Mesenchymal stem cell (in vitro differentiated cells and primary cell): ENCODE results near the gene PLCB1.

Experiments used
- DNase-seq: peaks from one replicate; pipeline ENCODE4 v3.0.0-alpha.2; 2013
- H2AFZ ChIP-seq: one replicate; pipeline ENCODE4 v1.6.1; 2013; ENCODE audit warnings: low read depth, mild to moderate bottlenecking, control low read depth, inconsistent platforms, low read length, moderate library complexity
- H2AK5ac ChIP-seq: 2 replicates; pipeline ENCODE4 v1.6.1; 2013; ENCODE audit warnings: low read length, moderate library complexity, mild to moderate bottlenecking, inconsistent platforms; ENCODE audit not compliant: severe bottlenecking
- H2BK120ac ChIP-seq: one replicate; pipeline ENCODE4 v1.6.1; 2013; ENCODE audit warnings: low read depth, mild to moderate bottlenecking, inconsistent platforms, low read length, moderate library complexity
- H2BK12ac ChIP-seq, 2 experiments: one replicate each; pipeline ENCODE4 v1.6.1; 2013; ENCODE audit warnings: inconsistent platforms in 2 of 2, low read length in 2 of 2, mild to moderate bottlenecking in 2 of 2, moderate library complexity in 2 of 2, control low read depth in 1 of 2
- H2BK15ac ChIP-seq: one replicate; pipeline ENCODE4 v1.6.1; 2013; ENCODE audit warnings: mild to moderate bottlenecking, low read depth, inconsistent platforms; ENCODE audit not compliant: poor library complexity, severe bottlenecking
- H2BK5ac ChIP-seq: 2 replicates; pipeline ENCODE4 v1.6.1; 2013; ENCODE audit warnings: low read depth, mild to moderate bottlenecking, low read length, control low read depth, inconsistent platforms; ENCODE audit not compliant: poor library complexity, severe bottlenecking
- H3K14ac ChIP-seq, 2 experiments: one replicate each; pipeline ENCODE4 v1.6.1; 2013; ENCODE audit warnings: inconsistent platforms in 2 of 2, low read length in 2 of 2, control low read depth in 1 of 2, mild to moderate bottlenecking in 1 of 2, moderate library complexity in 1 of 2
- H3K18ac ChIP-seq, 2 experiments: one replicate each; pipeline ENCODE4 v1.6.1; 2013; ENCODE audit warnings: inconsistent platforms in 2 of 2, low read length in 2 of 2, control low read depth in 1 of 2, low read depth in 1 of 2, mild to moderate bottlenecking in 1 of 2
- H3K23ac ChIP-seq, 2 experiments: one replicate each; pipeline ENCODE4 v1.6.1; 2013; ENCODE audit warnings: inconsistent platforms in 2 of 2, low read length in 2 of 2, mild to moderate bottlenecking in 2 of 2, moderate library complexity in 2 of 2, control low read depth in 1 of 2
- H3K27ac ChIP-seq: 2 replicates; pipeline ENCODE4 v1.5.1; 2013; ENCODE audit warnings: mild to moderate bottlenecking, moderate library complexity, low read length, control low read depth, inconsistent platforms; ENCODE audit not compliant: poor library complexity, severe bottlenecking
- H3K27me3 ChIP-seq, 2 experiments: 2 replicates each; pipeline versions ENCODE4 v1.6.1 to v1.7.0; 2013; ENCODE audit warnings: low read length in 2 of 2, mild to moderate bottlenecking in 2 of 2, moderate library complexity in 2 of 2, control low read depth in 1 of 2, inconsistent platforms in 1 of 2; ENCODE audit not compliant: control insufficient read depth in 1 of 2, insufficient read depth in 1 of 2
- H3K36me3 ChIP-seq, 2 experiments: 2 replicates each; pipeline versions ENCODE4 v1.6.1 to v1.7.0; 2013; ENCODE audit warnings: low read length in 2 of 2, control low read depth in 1 of 2, inconsistent platforms in 1 of 2, low read depth in 1 of 2, mild to moderate bottlenecking in 1 of 2; ENCODE audit not compliant: insufficient read depth in 2 of 2, control insufficient read depth in 1 of 2
- H3K4ac ChIP-seq, 2 experiments: one replicate each; pipeline ENCODE4 v1.6.1; 2013; ENCODE audit warnings: inconsistent platforms in 2 of 2, low read length in 2 of 2, mild to moderate bottlenecking in 2 of 2, moderate library complexity in 2 of 2, control low read depth in 1 of 2, low read depth in 1 of 2
- H3K4me1 ChIP-seq: 2 replicates; pipeline ENCODE4 v1.6.1; 2013; ENCODE audit warnings: low read depth, low read length, control low read depth; ENCODE audit not compliant: control insufficient read depth, insufficient read depth
- H3K4me2 ChIP-seq: 2 replicates; pipeline ENCODE4 v1.6.1; 2013; ENCODE audit warnings: low read length, mild to moderate bottlenecking, inconsistent platforms; ENCODE audit not compliant: poor library complexity, severe bottlenecking
- H3K4me3 ChIP-seq, 2 experiments: 2 replicates each; pipeline versions ENCODE4 v1.5.1 to v1.7.0; 2013; ENCODE audit warnings: low read length in 2 of 2, mild to moderate bottlenecking in 2 of 2, control low read depth in 1 of 2, low read depth in 1 of 2; ENCODE audit not compliant: insufficient read depth in 1 of 2
- H3K79me1 ChIP-seq: replicated peaks from 2 replicates; pipeline ENCODE4 v1.6.1; 2013; ENCODE audit warnings: mild to moderate bottlenecking, control low read depth, low read length, inconsistent platforms; ENCODE audit not compliant: poor library complexity, severe bottlenecking
- H3K9ac ChIP-seq: 2 replicates; pipeline ENCODE4 v1.7.0; 2013; ENCODE audit warnings: mild to moderate bottlenecking, low read length, moderate library complexity
- H3K9me3 ChIP-seq: 2 replicates; pipeline ENCODE4 v1.7.0; 2013; ENCODE audit warnings: mild to moderate bottlenecking, low read length; ENCODE audit not compliant: control insufficient read depth
- H4K8ac ChIP-seq: one replicate; pipeline ENCODE4 v1.6.1; 2013; ENCODE audit warnings: inconsistent platforms, mild to moderate bottlenecking, low read length, moderate library complexity
- H4K91ac ChIP-seq: one replicate; pipeline ENCODE4 v1.6.1; 2013; ENCODE audit warnings: mild to moderate bottlenecking, low read length, inconsistent platforms
- WGBS: methylation state at CpG from one replicate; pipeline ENCODE4 v1.1.7; 2013; ENCODE audit warnings: mixed read lengths; 5-methylcytosine and 5-hydroxymethylcytosine counted together

Gene PLCB1

DNA sequence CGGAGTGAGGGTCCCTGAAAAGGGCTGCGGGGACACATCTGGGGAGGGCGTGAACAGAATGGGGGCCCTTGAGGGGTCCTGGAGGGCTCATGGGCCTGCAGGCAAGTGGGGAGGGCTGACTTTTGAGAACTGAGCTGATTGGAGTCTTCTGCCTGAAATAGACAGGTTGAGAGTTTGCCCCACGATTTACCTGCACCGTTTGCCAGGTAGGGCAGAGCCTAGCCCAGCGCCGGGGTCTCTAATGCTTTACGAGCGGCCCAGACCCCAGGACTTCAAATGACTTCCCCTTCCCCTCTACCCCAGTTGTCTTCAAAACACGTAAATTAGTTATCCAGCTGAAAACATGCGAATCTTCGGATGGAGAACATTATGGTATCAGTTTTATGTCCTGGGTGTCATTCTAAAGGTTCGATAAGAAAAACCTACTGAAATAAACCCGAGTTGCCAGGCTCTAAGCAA lies 1.3 kb downstream of the PLCB1 start:
- H3K23ac ChIP-seq = no peak overlapping the region
- 88% methylated on average over 11 of the region's 14 CpGs for WGBS
- no peak overlapping the region for H2AFZ ChIP-seq
- H3K4me2 ChIP-seq = peak overlapping the region; percentile 94
- no peak overlapping the region for H3K18ac ChIP-seq
- H3K4ac ChIP-seq = no peak overlapping the region
- no peak overlapping the region for H3K14ac ChIP-seq
- no peak overlapping the region for H2AK5ac ChIP-seq
- no peak overlapping the region for H3K27ac ChIP-seq
- H3K4me1 ChIP-seq = peaks cover 10% of the 10 kb centered on the region
- H4K91ac ChIP-seq = no peak overlapping the region
- no peak overlapping the region for H2BK120ac ChIP-seq
- H3K79me1 ChIP-seq = peaks cover 3% of the 10 kb centered on the region
- no peak overlapping the region for H2BK5ac ChIP-seq
- H2BK12ac ChIP-seq = no peak overlapping the region
- H3K36me3 ChIP-seq = no peaks in the 10 kb centered on the region
- H3K9me3 ChIP-seq = no peaks in the 10 kb centered on the region
- DNase-seq = no peak
- H3K4me3 ChIP-seq = peak overlapping the region in 1 of 2 experiments; percentile 91
- H3K27me3 ChIP-seq = peaks cover 3 to 25% of the 10 kb centered on the region in 2 experiments
- H2BK15ac ChIP-seq = peak overlapping the region; percentile 70
- H3K9ac ChIP-seq = peak overlapping the region; percentile 83
- H4K8ac ChIP-seq = no peak overlapping the region

DNA sequence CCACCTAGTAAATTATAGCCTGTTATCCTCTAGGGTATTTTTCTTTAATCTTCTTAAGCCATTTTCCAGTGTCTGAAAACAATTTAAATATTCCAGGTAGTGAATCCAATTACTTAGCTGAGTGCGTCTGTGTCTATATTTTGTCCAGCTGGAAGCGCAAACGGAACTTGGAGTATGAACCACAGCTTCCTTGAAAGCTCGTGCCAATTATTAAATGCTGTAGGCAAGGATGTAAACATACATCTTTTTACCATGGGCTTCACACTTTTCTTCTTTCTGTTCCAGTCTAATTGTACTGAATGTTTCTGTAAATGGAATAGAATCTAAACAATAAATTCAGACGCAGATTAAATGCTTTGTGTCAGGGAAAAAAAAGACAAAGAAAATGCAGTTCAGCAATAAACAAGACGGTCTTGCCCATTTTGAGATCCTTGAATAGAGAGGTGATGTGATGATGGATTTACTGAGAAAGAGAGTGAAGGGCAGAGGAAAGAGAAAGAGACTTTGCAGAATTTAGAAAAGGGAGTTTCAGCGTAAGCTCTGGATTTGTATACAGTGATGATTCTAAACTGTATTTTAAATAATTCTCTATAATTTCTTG lies 1.9 kb downstream of the PLCB1 start:
- Histone ChIP-seq H3K14ac (no peak overlapping the region), H2BK12ac (no peak overlapping the region), H3K27me3 (peaks cover 3 to 25% of the 10 kb centered on the region in 2 experiments), H4K8ac (no peak overlapping the region), H2BK120ac (no peak overlapping the region), H2AK5ac (no peak overlapping the region), H3K36me3 (no peaks in the 10 kb centered on the region), H3K79me1 (peaks cover 3% of the 10 kb centered on the region), H3K9ac (peak overlapping the region; percentile 83), H2AFZ (no peak overlapping the region), H3K27ac (no peak overlapping the region), H4K91ac (no peak overlapping the region), H2BK5ac (no peak overlapping the region), H3K4me2 (no peak overlapping the region), H3K18ac (no peak overlapping the region), H3K4me3 (peak overlapping the region in 1 of 2 experiments; percentile 91), H3K9me3 (no peaks in the 10 kb centered on the region), H3K4me1 (peaks cover 10% of the 10 kb centered on the region), H3K23ac (no peak overlapping the region), H2BK15ac (no peak overlapping the region), H3K4ac (no peak overlapping the region)
- WGBS = 99% methylated on average over 5 of the region's 7 CpGs
- no peak for DNase-seq

DNA sequence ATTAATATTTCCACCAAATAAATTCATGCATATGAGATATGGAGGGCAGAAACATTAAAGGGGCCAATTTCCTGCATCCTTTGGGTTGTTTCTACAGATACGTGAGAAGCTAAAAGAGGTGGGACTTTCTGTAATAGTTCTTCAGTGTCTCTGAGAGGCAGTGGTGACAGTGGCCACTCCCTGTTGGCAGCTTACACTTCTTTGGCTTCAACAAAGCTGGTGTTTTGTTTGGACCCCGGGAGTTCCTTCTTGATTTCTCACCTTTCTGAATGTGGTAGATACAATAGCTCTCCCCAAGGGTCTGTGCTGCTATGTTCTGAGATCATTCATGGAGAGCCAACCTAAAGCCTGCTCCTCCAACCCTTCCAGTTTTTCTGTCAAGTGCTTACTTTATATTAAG lies 7.8 kb downstream of the PLCB1 start:
- no peak overlapping the region for H2AFZ ChIP-seq
- H3K9me3 ChIP-seq = no peaks in the 10 kb centered on the region
- H2AK5ac ChIP-seq = no peak overlapping the region
- no peak overlapping the region for H4K91ac ChIP-seq
- no peak overlapping the region for H2BK15ac ChIP-seq
- H2BK5ac ChIP-seq = no peak overlapping the region
- H3K9ac ChIP-seq = no peak overlapping the region
- no peak overlapping the region for H4K8ac ChIP-seq
- no peaks in the 10 kb centered on the region for H3K4me1 ChIP-seq
- H3K4me2 ChIP-seq = no peak overlapping the region
- H3K18ac ChIP-seq = no peak overlapping the region
- H3K4ac ChIP-seq = no peak overlapping the region
- DNase-seq = no peak
- no peak overlapping the region for H3K27ac ChIP-seq
- no peak overlapping the region for H2BK12ac ChIP-seq
- no peaks in the 10 kb centered on the region for H3K36me3 ChIP-seq
- H3K27me3 ChIP-seq = no peaks in the 10 kb centered on the region
- H3K4me3 ChIP-seq = no peak overlapping the region
- WGBS = 52% methylated on average over 2 of the region's 2 CpGs
- H3K14ac ChIP-seq = no peak overlapping the region
- no peak overlapping the region for H2BK120ac ChIP-seq
- H3K23ac ChIP-seq = no peak overlapping the region
- H3K79me1 ChIP-seq = peaks cover 3% of the 10 kb centered on the region

DNA sequence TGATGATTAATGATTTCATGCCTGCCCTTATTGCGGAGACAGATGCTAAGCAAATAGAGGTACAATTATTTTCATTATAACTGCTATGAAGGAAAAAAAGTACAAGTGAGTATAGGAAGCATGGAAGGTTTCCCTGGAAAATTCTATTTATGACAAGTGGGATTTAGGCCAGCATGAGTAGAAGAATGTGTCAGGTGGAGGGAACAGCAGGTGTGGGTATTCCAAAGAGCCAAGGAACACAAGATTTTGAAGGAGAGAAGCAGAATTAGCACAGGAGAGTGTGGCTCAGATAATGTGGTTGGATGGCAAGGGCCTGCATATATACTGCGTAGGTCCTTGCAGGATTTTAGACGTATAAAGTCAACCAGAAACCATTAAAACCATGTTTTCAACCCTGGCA lies 11.4 kb downstream of the PLCB1 start:
- H4K8ac ChIP-seq = no peak overlapping the region
- 90% methylated on average over 1 of the region's 3 CpGs for WGBS
- no peaks in the 10 kb centered on the region for H3K9me3 ChIP-seq
- no peaks in the 10 kb centered on the region for H3K79me1 ChIP-seq
- H3K18ac ChIP-seq = no peak overlapping the region
- no peak overlapping the region for H3K23ac ChIP-seq
- H3K14ac ChIP-seq = no peak overlapping the region
- H3K9ac ChIP-seq = no peak overlapping the region
- no peak overlapping the region for H3K4ac ChIP-seq
- H2AK5ac ChIP-seq = peak overlapping the region; percentile 19
- no peak overlapping the region for H2BK15ac ChIP-seq
- H3K27ac ChIP-seq = no peak overlapping the region
- H3K36me3 ChIP-seq = no peaks in the 10 kb centered on the region
- H3K4me3 ChIP-seq = no peak overlapping the region
- H2BK12ac ChIP-seq = no peak overlapping the region
- H3K27me3 ChIP-seq = no peaks in the 10 kb centered on the region
- H2BK120ac ChIP-seq = no peak overlapping the region
- H2AFZ ChIP-seq = no peak overlapping the region
- H3K4me2 ChIP-seq = no peak overlapping the region
- peaks cover 2% of the 10 kb centered on the region for H3K4me1 ChIP-seq
- DNase-seq = no peak
- no peak overlapping the region for H2BK5ac ChIP-seq
- no peak overlapping the region for H4K91ac ChIP-seq
